ENCODE results near the gene BRPF3.

- TF ChIP-seq CTCF (IDR thresholded peaks at IDR 0.05) (no peak), POLR2A (IDR thresholded peaks at IDR 0.05) (no peak)
Observed at GRCh38 chr6:36280983-36281382, 84.4 kb downstream of the BRPF3 start.
